Fibroblast of the conjunctiva (primary cell): ENCODE results near the gene ARG2.
A peak's percentile ranks its signal among the peaks of the same experiment; 100 is the strongest.

Experiments
- DNase-seq: peaks from one replicate; pipeline ENCODE4 v3.0.0-alpha.2; 2010; ENCODE audit warnings: low read depth

ARG2 gene

DNA sequence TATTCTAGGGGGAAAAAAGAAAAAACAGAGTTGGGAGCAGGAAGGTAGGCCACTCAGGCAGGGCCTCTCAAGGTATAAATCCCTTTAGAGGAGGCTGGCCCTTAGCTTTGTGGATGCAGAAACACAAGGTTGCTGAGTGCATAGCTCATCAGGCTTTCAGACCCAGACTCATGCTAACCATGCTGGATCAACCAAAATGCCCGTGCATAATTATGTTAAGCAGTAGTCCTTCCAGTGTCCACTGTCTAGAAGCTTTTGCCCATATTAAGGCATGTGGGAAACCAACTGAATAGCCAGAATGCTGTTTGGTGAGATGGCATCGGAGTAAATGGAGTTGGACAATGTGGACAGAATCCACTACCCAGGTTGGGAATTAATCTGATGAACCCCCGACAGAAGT lies 18.9 kb downstream of the ARG2 start:
- DNase-seq, result no peak

DNA sequence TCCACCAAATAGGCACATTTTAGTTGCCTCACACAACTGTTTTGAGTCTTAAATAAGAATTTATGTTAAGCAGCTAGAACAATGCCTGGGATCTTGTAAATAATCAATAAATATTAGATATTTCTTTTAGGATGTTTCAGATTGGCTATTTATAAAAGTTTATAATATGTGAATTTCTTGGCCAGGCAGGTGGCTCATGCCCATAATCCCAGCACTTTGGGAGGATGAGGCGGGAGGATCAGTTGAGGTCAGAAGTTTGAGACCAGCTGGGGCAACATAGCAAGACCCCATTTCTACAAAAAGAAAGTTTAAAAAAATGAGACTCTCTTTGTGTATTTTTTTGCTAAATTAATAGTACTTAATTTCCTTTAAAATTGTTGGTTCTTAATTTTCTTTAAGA lies 21.8 kb downstream of the ARG2 start:
- no peak for DNase-seq

GRCh38 chr14:67641902-67642749 lies 22.4 kb downstream of the ARG2 start:
- no peak for DNase-seq

DNA sequence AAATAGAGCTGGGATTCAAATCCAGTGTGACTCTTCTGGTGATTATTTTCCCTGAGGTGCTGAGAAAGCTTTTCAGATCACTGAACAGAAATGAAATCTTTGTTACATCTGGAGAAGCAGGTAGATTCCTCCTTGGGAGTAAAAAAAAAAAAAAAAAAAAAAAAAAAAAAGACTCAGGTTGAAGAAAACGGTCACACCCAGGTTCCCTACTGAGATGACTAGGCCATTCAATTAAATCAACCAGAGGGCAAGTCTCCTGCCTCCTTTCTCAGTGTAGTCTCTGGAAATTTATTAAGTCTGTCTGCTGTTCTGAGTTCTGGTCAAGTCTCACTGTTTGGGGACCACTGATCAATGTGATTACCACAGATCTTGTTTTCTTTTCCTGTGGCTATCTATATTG lies 24.0 kb downstream of the ARG2 start:
- no peak for DNase-seq

DNA sequence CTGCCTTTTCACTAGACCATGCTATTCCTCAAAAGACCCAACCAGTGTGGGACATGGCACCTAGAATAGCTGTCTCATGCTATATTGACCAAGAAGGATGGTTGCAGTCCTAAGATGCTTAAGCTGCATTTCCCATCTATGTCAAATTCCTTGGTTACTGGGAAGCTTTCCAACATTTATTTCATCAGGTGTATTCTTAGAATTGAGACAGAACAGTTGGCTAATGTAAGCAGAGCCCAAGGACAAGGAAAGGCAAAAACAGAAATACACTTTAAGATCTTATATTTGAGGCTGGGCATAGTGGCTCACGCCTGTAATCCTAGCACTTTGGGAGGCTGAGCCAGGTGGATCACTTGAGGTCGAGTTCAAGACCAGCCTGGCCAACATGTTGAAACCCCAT lies 24.7 kb downstream of the ARG2 start:
- no peak for DNase-seq

DNA sequence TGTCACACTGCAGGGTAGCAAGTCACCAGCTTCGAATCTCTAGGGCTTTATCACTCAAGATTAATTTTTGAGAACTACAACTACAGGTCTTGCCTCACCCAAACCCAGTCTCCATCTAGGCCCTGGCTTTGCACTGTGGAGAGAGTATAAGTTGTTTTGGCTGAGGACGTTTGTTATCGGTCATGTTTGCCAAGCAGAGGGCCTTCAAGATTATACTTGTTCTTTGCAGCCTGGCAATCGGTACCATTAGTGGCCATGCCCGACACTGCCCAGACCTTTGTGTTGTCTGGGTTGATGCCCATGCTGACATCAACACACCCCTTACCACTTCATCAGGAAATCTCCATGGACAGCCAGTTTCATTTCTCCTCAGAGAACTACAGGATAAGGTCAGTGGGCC lies 25.7 kb downstream of the ARG2 start:
- DNase-seq, result no peak

DNA sequence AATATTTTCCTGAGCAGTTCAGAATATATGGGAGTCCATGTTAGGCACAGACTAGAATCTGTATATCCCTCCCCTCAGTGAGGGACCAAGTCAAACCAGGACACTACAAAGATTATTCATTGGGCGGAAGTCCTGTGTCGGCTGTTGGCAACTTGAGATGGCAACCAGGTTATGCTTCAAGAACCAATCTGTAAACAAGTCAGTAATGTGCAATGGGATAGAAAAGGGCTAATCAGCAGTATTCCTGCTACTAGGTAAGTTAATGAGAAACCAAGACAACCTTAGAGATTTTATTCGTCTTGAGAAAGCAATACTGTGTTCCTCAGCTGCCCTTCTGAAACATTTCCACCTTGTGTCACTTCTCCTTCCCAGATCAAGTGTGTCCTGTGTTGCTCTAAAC lies 26.4 kb downstream of the ARG2 start:
- DNase-seq, result no peak

DNA sequence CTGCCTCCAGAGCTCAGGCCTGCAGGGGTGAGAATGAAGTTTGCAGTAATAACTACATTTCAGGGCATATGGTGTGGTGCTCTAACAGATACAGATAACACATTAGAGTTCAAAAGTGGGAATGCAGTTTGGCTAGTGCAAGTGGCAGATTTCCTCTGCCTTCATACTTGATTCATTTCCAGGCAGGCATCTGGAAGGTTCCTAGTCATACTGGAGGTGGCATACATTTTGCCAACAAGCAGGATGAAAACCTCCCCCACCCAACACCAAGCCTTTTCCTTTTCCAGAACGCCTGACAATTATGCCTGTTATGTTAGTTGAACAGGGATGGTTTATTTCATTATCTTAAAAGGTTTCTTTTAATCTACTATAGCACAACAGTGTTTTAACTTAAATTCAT lies 30.4 kb downstream of the ARG2 start:
- no peak for DNase-seq

GRCh38 chr14:67650694-67651093 lies 31.0 kb downstream of the ARG2 start:
- DNase-seq, result peak; percentile 22

DNA sequence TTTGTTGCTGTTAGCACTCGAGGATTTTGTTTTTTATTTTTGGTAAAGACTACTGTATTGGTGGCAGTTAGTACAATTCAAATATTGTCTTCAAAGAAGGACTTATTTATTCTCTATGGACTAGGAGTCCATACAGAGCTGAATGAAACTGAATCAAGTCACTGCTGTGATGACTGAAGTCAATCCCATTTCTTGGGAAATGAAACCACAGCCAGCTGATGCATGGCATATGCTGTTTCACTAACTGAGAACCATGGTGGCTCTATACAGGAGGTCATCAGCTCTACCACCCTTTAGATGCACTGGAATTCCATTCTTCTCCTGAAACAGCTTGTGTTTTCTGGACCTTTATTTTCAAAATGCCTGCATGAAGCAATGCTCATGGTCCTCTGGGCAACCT lies 32.5 kb downstream of the ARG2 start:
- DNase-seq, result no peak

- peak; percentile 64 for DNase-seq
These were observed 34.0 kb downstream of the ARG2 start for GRCh38 chr14:67653651-67654280.

DNA sequence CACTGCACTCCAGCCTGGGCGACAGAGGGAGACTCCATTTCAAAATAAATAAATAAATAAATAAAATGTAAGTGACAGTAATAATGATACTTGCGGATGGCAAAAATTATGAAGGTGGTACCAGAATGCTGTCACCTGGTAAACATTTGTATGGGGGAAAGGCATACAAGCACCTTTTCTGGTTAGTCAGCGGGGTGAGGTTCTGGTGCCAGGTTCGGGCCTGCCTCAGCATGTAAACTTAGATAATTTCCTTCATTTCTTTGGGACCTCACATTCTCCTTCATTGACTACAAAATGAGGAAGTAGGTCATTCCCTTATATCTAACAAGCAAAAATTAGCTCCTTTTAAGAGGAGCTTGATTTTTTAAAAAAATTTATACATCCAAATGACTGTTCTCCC lies 43.9 kb downstream of the ARG2 start:
- DNase-seq, result no peak

DNA sequence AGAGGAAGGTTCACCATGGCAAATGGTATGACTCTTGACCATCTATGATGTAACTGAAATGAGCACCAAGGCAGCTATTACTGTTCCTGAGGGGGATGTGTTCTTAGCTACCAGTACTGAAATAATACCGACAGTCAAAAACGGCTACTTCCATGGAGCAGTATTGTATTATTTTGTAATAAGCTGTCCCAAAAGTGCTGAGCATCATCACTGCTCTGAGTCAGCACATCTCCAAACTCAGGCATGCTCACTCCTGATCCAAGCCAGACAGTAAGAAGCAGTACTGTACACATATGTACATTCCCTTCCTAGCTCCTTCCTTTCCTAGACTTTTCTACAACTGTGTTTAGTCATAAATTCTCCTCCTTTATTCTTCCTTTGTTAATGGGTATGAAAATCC lies 46.1 kb downstream of the ARG2 start:
- no peak for DNase-seq

DNA sequence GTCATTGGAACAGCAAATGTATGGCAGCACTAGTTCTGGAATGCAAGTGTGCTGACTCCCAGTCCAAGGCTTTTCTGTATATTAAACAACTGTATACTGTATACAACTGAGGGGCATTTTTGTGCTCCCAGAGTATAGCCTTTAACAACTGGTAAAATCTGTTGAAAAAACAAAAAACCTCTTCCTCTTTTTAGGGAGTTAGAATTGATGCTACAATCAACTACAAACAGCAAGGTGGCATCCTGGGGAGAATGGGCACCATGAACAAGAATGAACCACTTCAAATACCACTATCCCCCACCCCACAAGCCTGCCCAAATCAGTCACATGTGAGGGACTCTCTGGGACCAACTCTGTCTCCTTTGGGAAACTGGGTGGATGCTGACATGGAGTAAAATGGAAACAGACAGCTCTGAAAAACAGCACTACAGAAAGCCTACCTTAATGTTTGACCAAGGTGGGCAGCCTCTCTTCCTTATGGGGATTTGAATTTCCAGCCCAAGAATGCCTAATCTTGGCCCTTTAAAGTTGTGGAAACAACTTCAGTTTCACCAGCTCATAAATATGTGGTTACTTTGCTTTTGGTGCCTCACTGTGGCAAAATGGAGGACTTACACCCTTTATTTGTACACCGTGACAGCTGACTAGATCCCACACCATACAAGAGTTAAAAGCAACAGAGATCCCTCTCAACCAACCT lies 47.2 kb downstream of the ARG2 start:
- no peak for DNase-seq

DNA sequence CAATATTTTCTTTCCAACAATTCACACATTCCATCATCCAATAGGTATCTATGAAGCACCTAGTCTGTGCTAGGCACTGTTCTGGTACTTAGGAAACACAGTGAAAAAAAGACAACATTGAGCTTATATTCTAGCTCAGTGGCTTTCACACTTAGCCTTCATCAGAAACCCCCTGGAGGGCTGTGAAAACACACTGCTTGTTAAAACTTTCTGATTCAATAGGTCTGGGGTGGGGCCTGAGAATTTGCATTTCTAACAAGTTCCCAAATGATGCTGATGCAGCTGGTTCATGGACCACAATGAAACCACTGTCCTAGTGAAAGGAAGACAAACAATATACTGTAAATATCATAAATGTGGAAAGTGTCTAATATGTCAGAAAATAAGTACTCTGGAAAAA lies 48.8 kb downstream of the ARG2 start:
- DNase-seq, result no peak

DNA sequence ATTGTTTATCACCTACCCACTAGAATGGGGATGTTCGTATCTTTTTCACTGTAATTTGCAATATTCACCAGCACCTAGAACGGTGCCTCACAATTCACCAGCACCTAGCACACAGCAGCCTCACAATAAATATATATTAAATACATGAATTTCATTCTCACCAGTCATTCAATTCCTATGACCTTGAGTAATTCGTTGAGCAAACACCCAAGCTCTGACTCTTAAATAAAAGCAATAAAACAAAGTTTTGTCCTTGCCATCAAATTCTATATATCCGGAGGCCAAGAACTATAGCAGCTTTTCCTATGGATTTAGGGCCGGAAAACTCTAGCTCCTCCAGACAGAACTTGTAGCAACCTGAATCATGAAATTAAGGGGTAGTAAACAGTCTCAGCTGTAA lies 53.7 kb downstream of the ARG2 start:
- no peak for DNase-seq

GRCh38 chr14:67674139-67674479 lies 54.4 kb downstream of the ARG2 start:
- no peak for DNase-seq

GRCh38 chr14:67674480-67675218 lies 54.9 kb downstream of the ARG2 start, which contains the start of gene VTI1B:
TSS of gene VTI1B (minus strand) at chr14:67674632. CDS start at chr14:67674489, 143 bp downstream.
- DNase-seq, result no peak

DNA sequence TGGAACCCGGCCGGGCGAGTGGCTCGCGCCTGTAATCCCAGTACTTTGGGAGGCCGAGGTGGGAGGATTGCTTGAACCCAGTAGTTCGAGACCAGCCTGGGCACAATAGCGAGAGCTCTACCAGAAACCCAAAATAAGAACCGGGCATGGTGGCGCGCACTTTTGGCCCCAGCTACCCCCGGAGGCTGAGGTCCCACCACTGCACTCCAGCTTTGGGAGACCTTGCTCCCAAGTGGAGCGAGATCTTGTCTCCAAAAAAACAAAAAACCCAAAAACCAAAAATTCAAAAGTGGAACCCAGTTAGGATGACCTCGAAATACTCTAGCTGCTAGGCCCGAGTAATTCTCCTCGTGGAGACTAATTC lies 55.5 kb downstream of the ARG2 start:
- no peak for DNase-seq

GRCh38 chr14:67679006-67679405 lies 59.3 kb downstream of the ARG2 start:
- DNase-seq, result no peak

GRCh38 chr14:67680121-67680602 lies 60.4 kb downstream of the ARG2 start:
- no peak for DNase-seq

DNA sequence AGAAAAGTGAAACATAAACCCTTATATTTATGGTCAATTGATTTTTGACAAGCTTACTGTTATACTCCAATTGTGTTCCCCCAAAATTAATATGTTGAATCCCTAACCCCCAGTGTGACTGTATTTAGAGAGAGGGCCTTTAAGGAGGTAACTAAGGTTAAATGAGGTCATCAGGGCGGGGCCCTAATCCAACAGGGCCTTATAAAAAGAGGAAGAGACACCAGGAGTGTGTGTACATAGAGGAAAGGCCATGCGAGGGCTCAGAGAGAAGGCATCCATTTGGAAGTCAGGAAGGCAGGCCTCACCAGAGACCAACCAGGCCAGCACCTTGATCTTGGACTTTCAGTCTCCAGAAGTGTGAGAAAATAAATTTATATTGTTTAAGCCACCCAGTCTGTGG lies 61.2 kb downstream of the ARG2 start:
- DNase-seq, result no peak
